K562 (cell line): Measurements from ENCODE around the gene MAPK8IP1. TPM values are rescaled to one million over a fixed set of nuclear protein-coding genes. Genes with fewer than 3 reads are reported as not detected.

Source experiments
- ATAC-seq: fragments of 200-7000 bp; cut with Tn5 transposase; 3 replicates; pipeline ENCODE4 v1.9.1; 2020; ENCODE audit warnings: moderate library complexity
- BruUV-seq: library from RNA; stranded (reverse); fragments of 400-500 nt; replicated peaks from 2 replicates; lab custom pipeline; 2021; lab: Mats Ljungman, UMichigan
- CTCF ChIA-PET: fragments of 300-600 bp; formaldehyde crosslinking; extraction: SDS; loops from one replicate; lab custom pipeline; 2021; ENCODE audit warnings: low intra/inter-chr PET ratio; lab: Yijun Ruan, JAX
- POLR2A ChIA-PET: fragments of 300-600, 350-650 bp; sonication (Branson Sonifier 250); formaldehyde crosslinking; extraction: SDS; loops from one replicate; lab custom pipeline; 2021; ENCODE audit warnings: antibody characterized with exemption, inconsistent platforms; lab: Yijun Ruan, JAX
- DNase-seq, 4 experiments: peaks; one replicate each; pipeline versions ENCODE4 v3.0.0 to v3.0.0-alpha.2; 2011 to 2018; ENCODE audit warnings: low spot score in 3 of 4, mixed read lengths in 3 of 4; ENCODE audit errors: extremely low read depth in 1 of 4
- FAIRE-seq: peaks from 2 replicates; lab custom pipeline; 2011; peaks lifted over from hg19 to GRCh38; lab: Jason Lieb, UNC
- H2AFZ ChIP-seq: 2 replicates; pipeline ENCODE4 v1.6.0; 2011; ENCODE audit warnings: low read depth, low read length, control low read depth, inconsistent platforms
- H3K27ac ChIP-seq: fragments of 200-600 bp; 3 replicates; pipeline ENCODE4 v1.8.0; 2011; ENCODE audit warnings: low read depth, mild to moderate bottlenecking, control low read depth, inconsistent platforms, low read length, moderate library complexity, mixed read lengths; ENCODE audit errors: extremely low read depth
- H3K27me3 ChIP-seq, 2 experiments: fragments of 300-600 bp in 1 of 2; 2 replicates in 1 of 2; 3 replicates in 1 of 2; pipeline versions ENCODE4 v1.6.0 to v1.8.0; 2011; ENCODE audit warnings: inconsistent platforms in 2 of 2, low read length in 2 of 2, mild to moderate bottlenecking in 1 of 2, mixed read lengths in 1 of 2, moderate library complexity in 1 of 2; ENCODE audit not compliant: control insufficient read depth in 2 of 2, insufficient read depth in 2 of 2
- H3K36me3 ChIP-seq: fragments of 300-600 bp; 3 replicates; pipeline ENCODE4 v1.8.0; 2011; ENCODE audit warnings: mild to moderate bottlenecking, low read length, inconsistent platforms; ENCODE audit not compliant: control insufficient read depth, insufficient read depth
- H3K4me1 ChIP-seq, 2 experiments: fragments of 200-600 bp in 1 of 2; replicated peaks in 1 of 2; 2 replicates in 1 of 2; 3 replicates in 1 of 2; pipeline versions ENCODE4 v1.5.1 to v1.8.0; 2011; ENCODE audit warnings: inconsistent platforms in 2 of 2, low read length in 2 of 2, mild to moderate bottlenecking in 1 of 2, mixed read lengths in 1 of 2, moderate library complexity in 1 of 2; ENCODE audit not compliant: control insufficient read depth in 2 of 2, insufficient read depth in 2 of 2
- H3K4me2 ChIP-seq: 2 replicates; pipeline ENCODE4 v1.6.1; 2011; ENCODE audit warnings: low read length, control low read depth, inconsistent platforms, mixed read lengths; ENCODE audit not compliant: insufficient read depth
- H3K4me3 ChIP-seq: fragments of 200-600 bp; sonication (generic), shearing (Covaris generic); 2 replicates; pipeline ENCODE4 v1.5.1; 2016; ENCODE audit warnings: control low read depth, inconsistent platforms
- H3K79me2 ChIP-seq: fragments of 200-600 bp; 3 replicates; pipeline ENCODE4 v1.8.0; 2011; ENCODE audit warnings: low read length, inconsistent platforms; ENCODE audit not compliant: control insufficient read depth, insufficient read depth
- H3K9ac ChIP-seq, 2 experiments: 2 replicates each; pipeline versions ENCODE4 v1.6.0 to v1.6.1; 2011; ENCODE audit warnings: low read depth in 2 of 2, low read length in 2 of 2, control low read depth in 1 of 2, inconsistent platforms in 1 of 2, mild to moderate bottlenecking in 1 of 2, mixed read lengths in 1 of 2; ENCODE audit not compliant: insufficient read depth in 1 of 2
- H3K9me1 ChIP-seq: one replicate; pipeline ENCODE4 v1.6.0; 2011; ENCODE audit warnings: inconsistent platforms, mild to moderate bottlenecking, low read length, moderate library complexity; ENCODE audit not compliant: control insufficient read depth, insufficient read depth
- H3K9me3 ChIP-seq: replicated peaks from 2 replicates; pipeline ENCODE4 v1.5.1; 2011; ENCODE audit warnings: low read depth, low read length, inconsistent platforms; ENCODE audit not compliant: control insufficient read depth, insufficient read depth
- H4K20me1 ChIP-seq: replicated peaks from 2 replicates; pipeline ENCODE4 v1.6.1; 2011; ENCODE audit warnings: low read length, inconsistent platforms, mixed read lengths; ENCODE audit not compliant: control insufficient read depth, insufficient read depth
- CBFA2T2 ChIP-seq: fragments of 450-650 bp; conservative IDR thresholded peaks from 2 replicates; pipeline ENCODE4 v1.6.1; 2017; ENCODE audit warnings: mild to moderate bottlenecking
- LEF1 ChIP-seq: fragments of 450-650 bp; IDR thresholded peaks from 2 replicates; pipeline ENCODE4 v1.6.1; 2016; ENCODE audit warnings: mild to moderate bottlenecking
- PHF20 ChIP-seq: fragments of 450-650 bp; IDR thresholded peaks from 2 replicates; pipeline ENCODE4 v1.6.1; 2018; ENCODE audit not compliant: partially characterized antibody
- TRIM24 ChIP-seq, 2 experiments: fragments of 450-650 bp; IDR thresholded peaks; 2 replicates each; pipeline ENCODE4 v1.6.1; 2016
- ZFP30 ChIP-seq: fragments of 250-450 bp; sonication (Bioruptor Pico); IDR thresholded peaks from 2 replicates; pipeline ENCODE4 v1.8.0; 2022; ENCODE audit warnings: moderate library complexity, mild to moderate bottlenecking, inconsistent platforms, borderline replicate concordance
- ZNF124 ChIP-seq: sonication (generic); formaldehyde crosslinking; IDR thresholded peaks from 2 replicates; pipeline ENCODE4 v1.8.1; 2022; ENCODE audit warnings: missing genetic modification reagents
- ZNF584 ChIP-seq: fragments of 200-800 bp; sonication (Bioruptor generic); IDR thresholded peaks from 2 replicates; pipeline ENCODE4 v1.6.1; 2016; ENCODE audit warnings: low read depth, mild to moderate bottlenecking, missing genetic modification characterization, missing compliant biosample characterization
- ZNF830 ChIP-seq: fragments of 250-450 bp; sonication (Bioruptor Pico); IDR thresholded peaks from 2 replicates; pipeline ENCODE4 v1.5.0; 2021; ENCODE audit warnings: mild to moderate bottlenecking
- WGBS: fragments of 100-300 bp; shearing (Covaris generic); methylation state at CpG from one replicate; pipeline ENCODE4 v1.1.6; 2016; ENCODE audit warnings: low coverage, mixed read lengths; ENCODE audit not compliant: insufficient coverage; ENCODE audit errors: missing lambda C conversion rate; 5-methylcytosine and 5-hydroxymethylcytosine counted together
- in situ Hi-C: fragments of 300-500 bp; cut with MboI; formaldehyde crosslinking; loops from 4 replicates; pipeline ENCODE4 v1.15.0; 2018; ENCODE audit warnings: inconsistent platforms, mixed read lengths
- intact Hi-C: fragments of 100-400 bp; cut with micrococcal nuclease; formaldehyde crosslinking; loops from 2 replicates; pipeline ENCODE4 v1.14.2; 2022
- polyA plus RNA-seq, 8 experiments: library from polyadenylated mRNA; depleted of rRNA in 4 of 8; stranded (reverse) in 5 of 8; unstranded in 3 of 8; fragments of >200 nt; fragmentation: Nextera tagmentation in 2 of 8; fragmentation: Illumina TruSeq in 1 of 8; extraction: Ambion mirVana in 2 of 8; extraction: Trizol in 1 of 8; gene quantifications; 2 replicates each; pipeline versions ENCODE4 v1.2.1 to v1.2.3, GENCODE V29; 2011 to 2014; ENCODE audit warnings: inconsistent platforms in 1 of 8, missing spikeins in 1 of 8
- total RNA-seq, 7 experiments: library from RNA; depleted of rRNA in 6 of 7; stranded (reverse); fragments of >200 nt in 6 of 7; fragmentation: Illumina TruSeq in 2 of 7; extraction: Trizol in 2 of 7; gene quantifications; 2 replicates each; pipeline versions ENCODE4 v1.2.1 to v1.2.3, GENCODE V29; 2011 to 2021; ENCODE audit warnings: low replicate concordance in 1 of 7
- TF ChIP-seq, protein P1 (sequence below): fragments of 450-650 bp; IDR thresholded peaks from 2 replicates; pipeline ENCODE4 v1.6.1; 2016; ENCODE audit warnings: low read depth

The MAPK8IP1 gene
- total and polyA plus RNA-seq, 9 of the 15 experiments (the other 6 are each of a cell fraction or from before 2014, with no cell fraction given), result 0.13 to 6.9 (median 2.5) TPM

DNA sequence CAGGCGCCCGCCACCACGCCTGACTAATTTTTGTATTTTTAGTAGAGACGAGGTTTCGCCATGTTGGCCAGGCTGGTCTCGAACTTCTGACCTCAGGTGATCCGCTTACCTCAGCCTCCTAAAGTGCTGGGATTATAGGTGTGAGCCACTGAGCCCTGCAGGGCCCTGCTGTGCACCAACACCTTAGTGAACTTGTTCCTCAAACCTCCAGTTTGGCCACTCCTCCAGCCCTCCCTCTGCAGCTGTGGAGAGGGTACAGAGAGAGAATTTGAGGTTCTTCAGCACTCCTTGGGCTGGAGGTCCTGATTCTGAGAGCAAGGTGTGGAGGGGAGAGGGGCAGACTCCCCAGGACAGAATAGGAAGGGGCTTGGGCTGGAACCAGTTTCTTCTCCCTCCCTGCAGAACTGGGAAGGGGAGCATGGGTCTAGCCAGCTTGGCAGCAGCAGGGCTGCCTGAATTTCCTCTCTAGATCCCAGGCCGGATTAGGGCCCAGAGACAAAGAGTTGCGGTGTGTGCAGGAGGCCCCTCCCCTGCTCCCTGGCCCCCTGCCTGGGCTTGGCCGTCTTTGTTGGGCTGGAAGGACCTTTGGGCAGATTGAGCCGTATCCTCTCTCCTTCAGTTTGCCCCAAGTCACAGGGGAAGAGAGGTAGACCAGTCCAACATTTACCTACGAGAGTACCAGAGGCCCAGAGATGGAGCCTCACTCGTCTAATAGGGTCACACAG is 34.5 kb downstream of the MAPK8IP1 start:
- H3K4me1 ChIP-seq, result peaks cover 11 to 63% of the 10 kb centered on the region in 2 experiments
- POLR2A ChIA-PET, result interaction anchor here (0.6 kb wide), 1 partner anchor 73 kb away, joined by 3 read pairs; the partner anchor contains the start of gene CRY2

More for the DNA sequence above, 34.5 kb downstream of the MAPK8IP1 start:
- no peak for ATAC-seq
- CTCF ChIA-PET, result no interaction called here
- in situ Hi-C loops (no loop called here), intact Hi-C loops (no loop called here)
- Histone ChIP-seq H4K20me1 (no peaks in the 10 kb centered on the region; the same call in 1 of the 2 replicates), H3K9ac (peak overlapping the region in 1 of 2 experiments; percentile 55; a peak in 2 of 4 replicates), H3K36me3 (peaks cover 14% of the 10 kb centered on the region; the same call in 2 of the 3 replicates), H3K9me1 (no peaks in the 10 kb centered on the region), H3K27me3 (no peaks in the 10 kb centered on the region), H3K27ac (no peak overlapping the region), H3K4me2 (no peak overlapping the region), H3K79me2 (peaks cover 19% of the 10 kb centered on the region), H3K9me3 (no peaks in the 10 kb centered on the region), H3K4me3 (no peak overlapping the region), H2AFZ (peak overlapping the region; percentile 61; the same call in 1 of the 2 replicates)
- TF ChIP-seq ZNF830 (CRISPR knock-in tag) (no peak), ZNF124 (CRISPR knock-in tag) (no peak), ZFP30 (CRISPR knock-in tag) (no peak), CBFA2T2 (no peak), TRIM24 (IDR thresholded peaks at IDR 0.05) (no peak), ZNF584 (no peak), PHF20 (no peak), LEF1 (no peak)
- TF ChIP-seq, protein P1, sequence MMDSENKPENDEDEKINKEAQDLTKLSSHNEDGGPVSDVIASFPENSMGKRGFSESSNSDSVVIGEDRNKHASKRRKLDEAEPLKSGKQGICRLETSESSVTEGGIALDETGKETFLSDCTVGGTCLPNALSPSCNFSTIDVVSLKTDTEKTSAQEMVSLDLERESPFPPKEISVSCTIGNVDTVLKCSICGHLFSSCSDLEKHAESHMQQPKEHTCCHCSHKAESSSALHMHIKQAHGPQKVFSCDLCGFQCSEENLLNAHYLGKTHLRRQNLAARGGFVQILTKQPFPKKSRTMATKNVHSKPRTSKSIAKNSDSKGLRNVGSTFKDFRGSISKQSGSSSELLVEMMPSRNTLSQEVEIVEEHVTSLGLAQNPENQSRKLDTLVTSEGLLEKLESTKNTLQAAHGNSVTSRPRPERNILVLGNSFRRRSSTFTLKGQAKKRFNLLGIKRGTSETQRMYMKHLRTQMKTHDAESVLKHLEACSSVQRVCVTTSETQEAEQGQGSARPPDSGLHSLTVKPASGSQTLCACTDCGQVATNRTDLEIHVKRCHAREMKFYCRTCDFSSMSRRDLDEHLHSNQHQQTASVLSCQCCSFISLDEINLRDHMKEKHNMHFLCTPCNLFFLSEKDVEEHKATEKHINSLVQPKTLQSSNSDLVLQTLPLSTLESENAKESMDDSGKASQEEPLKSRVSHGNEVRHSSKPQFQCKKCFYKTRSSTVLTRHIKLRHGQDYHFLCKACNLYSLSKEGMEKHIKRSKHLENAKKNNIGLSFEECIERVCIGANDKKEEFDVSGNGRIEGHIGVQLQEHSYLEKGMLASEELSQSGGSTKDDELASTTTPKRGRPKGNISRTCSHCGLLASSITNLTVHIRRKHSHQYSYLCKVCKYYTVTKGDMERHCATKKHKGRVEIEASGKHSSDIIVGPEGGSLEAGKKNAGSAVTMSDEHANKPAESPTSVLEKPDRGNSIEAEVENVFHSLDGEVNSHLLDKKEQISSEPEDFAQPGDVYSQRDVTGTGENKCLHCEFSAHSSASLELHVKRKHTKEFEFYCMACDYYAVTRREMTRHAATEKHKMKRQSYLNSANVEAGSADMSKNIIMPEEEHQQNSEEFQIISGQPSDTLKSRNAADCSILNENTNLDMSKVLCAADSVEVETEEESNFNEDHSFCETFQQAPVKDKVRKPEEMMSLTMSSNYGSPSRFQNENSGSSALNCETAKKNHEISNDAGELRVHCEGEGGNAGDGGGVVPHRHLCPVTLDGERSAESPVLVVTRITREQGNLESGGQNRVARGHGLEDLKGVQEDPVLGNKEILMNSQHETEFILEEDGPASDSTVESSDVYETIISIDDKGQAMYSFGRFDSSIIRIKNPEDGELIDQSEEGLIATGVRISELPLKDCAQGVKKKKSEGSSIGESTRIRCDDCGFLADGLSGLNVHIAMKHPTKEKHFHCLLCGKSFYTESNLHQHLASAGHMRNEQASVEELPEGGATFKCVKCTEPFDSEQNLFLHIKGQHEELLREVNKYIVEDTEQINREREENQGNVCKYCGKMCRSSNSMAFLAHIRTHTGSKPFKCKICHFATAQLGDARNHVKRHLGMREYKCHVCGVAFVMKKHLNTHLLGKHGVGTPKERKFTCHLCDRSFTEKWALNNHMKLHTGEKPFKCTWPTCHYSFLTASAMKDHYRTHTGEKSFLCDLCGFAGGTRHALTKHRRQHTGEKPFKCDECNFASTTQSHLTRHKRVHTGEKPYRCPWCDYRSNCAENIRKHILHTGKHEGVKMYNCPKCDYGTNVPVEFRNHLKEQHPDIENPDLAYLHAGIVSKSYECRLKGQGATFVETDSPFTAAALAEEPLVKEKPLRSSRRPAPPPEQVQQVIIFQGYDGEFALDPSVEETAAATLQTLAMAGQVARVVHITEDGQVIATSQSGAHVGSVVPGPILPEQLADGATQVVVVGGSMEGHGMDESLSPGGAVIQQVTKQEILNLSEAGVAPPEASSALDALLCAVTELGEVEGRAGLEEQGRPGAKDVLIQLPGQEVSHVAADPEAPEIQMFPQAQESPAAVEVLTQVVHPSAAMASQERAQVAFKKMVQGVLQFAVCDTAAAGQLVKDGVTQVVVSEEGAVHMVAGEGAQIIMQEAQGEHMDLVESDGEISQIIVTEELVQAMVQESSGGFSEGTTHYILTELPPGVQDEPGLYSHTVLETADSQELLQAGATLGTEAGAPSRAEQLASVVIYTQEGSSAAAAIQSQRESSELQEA, result no peak
- no peak for DNase-seq
- BruUV-seq, result no TSS peak
- 52% methylated on average over 13 of the region's 13 CpGs for WGBS
- FAIRE-seq, result no peak
